Left cardiac atrium (tissue), 4 donors: ENCODE data around the gene PGPEP1. TPM values are rescaled to one million over a fixed set of nuclear protein-coding genes. Genes with fewer than 3 reads are reported as not detected.
"Not testable (repeated sequence)": the region's sequence is repeated elsewhere in the genome, so short reads cannot be mapped to it uniquely, and the experiment has no call there.

Experiments
- ATAC-seq, 2 donors: fragments of 200-7000 bp; cut with Tn5 transposase; one replicate each; pipeline ENCODE4 v1.9.1; 2020; ENCODE audit warnings: mild to moderate bottlenecking in 2 of 2, moderate library complexity in 2 of 2
- DNase-seq: peaks from one replicate; pipeline ENCODE4 v3.0.0-alpha.2; 2020
- intact Hi-C, 2 donors: fragments of 100-400 bp; cut with DNase I; formaldehyde crosslinking; loops; one replicate each; pipeline versions ENCODE4 v1.14.1 to v1.15.1; 2022 to 2023
- total RNA-seq, 2 donors: library from RNA; stranded (reverse); fragmentation: NEBNext Ultra II Directional; extraction: Animal tissue kit (Norgen Biotek cat#: 25700); gene quantifications; one replicate each; pipeline ENCODE4 v1.2.1, GENCODE V29; 2021
- donor health status: DM: no; HTN: yes; CAD: no.
- donor health status: DM: no; HTN: yes; CAD: no; lungs with severe emphysema.
- donor health status: DM: yes; HTN: yes; CAD: no.
- donor health status: Dilated cardiomyopathy.

Gene PGPEP1
- total RNA-seq, 2 donors from 2014 or later = 27.5 to 34.7 TPM

- DNase-seq, ATAC-seq, intact Hi-C loops: not testable (repeated sequence)
These were observed 43.2 kb downstream of the PGPEP1 start for GRCh38 chr19:18383622-18384021.

- intact Hi-C loops = no loop called here
- ATAC-seq (no peak), DNase-seq (no peak)
These were observed 44.4 kb downstream of the PGPEP1 start for GRCh38 chr19:18384775-18385174.

GRCh38 chr19:18385359-18385674 is 44.9 kb downstream of the PGPEP1 start:
- no peak for DNase-seq
- no peak for ATAC-seq
- intact Hi-C loops = no loop called here

- DNase-seq = peak; percentile 56
- intact Hi-C loops = no loop called here
- peak in 1 of 2 donors; percentile 35 for ATAC-seq
These were observed 45.5 kb downstream of the PGPEP1 start, which contains the start of gene GDF15 for GRCh38 chr19:18385675-18386542. Gene GDF15 (plus strand): TSS chr19:18386158. CDS start chr19:18386190, 32 bp downstream.

GRCh38 chr19:18386543-18387271 is 46.3 kb downstream of the PGPEP1 start:
- DNase-seq = no peak
- ATAC-seq = no peak
- intact Hi-C loops = no loop called here

DNA sequence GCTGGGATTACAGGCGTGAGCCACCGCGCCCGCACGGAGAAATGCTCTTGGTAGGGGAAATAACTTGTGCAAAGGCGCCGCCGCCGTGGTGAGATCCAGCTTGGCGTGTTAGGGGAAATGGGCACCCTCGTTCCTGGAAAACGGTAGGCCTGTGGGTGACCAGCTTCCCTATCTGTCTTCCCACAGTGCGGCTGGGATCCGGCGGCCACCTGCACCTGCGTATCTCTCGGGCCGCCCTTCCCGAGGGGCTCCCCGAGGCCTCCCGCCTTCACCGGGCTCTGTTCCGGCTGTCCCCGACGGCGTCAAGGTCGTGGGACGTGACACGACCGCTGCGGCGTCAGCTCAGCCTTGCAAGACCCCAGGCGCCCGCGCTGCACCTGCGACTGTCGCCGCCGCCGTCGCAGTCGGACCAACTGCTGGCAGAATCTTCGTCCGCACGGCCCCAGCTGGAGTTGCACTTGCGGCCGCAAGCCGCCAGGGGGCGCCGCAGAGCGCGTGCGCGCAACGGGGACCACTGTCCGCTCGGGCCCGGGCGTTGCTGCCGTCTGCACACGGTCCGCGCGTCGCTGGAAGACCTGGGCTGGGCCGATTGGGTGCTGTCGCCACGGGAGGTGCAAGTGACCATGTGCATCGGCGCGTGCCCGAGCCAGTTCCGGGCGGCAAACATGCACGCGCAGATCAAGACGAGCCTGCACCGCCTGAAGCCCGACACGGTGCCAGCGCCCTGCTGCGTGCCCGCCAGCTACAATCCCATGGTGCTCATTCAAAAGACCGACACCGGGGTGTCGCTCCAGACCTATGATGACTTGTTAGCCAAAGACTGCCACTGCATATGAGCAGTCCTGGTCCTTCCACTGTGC is 47.9 kb downstream of the PGPEP1 start:
- DNase-seq = peak; percentile 82
- intact Hi-C loops = no loop called here

DNA sequence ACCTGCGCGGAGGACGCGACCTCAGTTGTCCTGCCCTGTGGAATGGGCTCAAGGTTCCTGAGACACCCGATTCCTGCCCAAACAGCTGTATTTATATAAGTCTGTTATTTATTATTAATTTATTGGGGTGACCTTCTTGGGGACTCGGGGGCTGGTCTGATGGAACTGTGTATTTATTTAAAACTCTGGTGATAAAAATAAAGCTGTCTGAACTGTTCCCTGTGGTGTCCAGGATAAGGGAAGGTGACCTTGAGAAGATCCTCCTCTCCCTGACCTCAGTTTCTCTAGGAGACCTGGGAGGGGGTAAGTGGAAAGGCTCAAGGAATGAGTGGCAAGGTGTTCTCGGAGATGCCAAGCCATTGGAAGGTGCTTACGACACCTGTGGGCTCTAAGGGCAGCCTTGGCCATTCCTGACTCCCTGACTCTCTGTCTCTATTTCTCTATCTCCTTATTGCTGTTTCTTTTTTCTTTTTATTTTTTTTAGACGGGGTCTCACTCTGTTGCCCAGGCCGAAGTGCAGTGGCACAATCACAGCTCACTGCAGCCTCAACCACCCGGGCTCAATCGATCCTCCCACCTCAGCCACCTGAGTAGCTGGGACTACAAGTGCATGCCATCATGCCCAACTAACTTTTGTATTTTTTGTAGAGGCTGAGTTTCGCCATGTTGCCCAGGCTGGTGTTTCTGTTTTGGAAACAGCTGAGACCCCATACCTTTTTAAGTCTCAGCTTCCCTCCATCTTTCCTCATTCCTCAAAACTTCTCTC is 48.7 kb downstream of the PGPEP1 start:
- no peak for DNase-seq
- no peak for ATAC-seq
- intact Hi-C loops = no loop called here

More for the DNA sequence above, 47.9 kb downstream of the PGPEP1 start:
- peak; percentile 85 to 92 for ATAC-seq

DNA sequence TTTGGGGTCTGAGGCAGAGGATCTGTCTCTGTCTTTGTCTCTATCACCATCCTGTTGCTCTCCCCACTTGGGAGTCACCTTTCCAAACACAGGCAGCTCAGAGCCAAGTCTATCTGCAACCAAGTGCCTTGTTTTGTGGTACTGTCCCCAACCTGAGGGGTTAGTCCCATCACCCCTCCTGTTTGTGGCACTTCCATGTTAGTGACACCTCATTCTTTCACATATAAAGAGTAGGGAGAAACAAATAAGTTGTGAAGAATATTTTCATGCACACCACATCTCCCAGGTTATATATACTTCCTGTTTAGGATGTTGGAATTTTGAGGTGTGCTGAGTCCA is 49.3 kb downstream of the PGPEP1 start:
- no peak for ATAC-seq
- intact Hi-C loops = loop anchor here (5.0 to 10.0 kb wide), 2 partner anchors 37 to 115 kb away; partner anchors contain the start of gene IQCN (in 1 of the 2)
- no peak for DNase-seq

DNA sequence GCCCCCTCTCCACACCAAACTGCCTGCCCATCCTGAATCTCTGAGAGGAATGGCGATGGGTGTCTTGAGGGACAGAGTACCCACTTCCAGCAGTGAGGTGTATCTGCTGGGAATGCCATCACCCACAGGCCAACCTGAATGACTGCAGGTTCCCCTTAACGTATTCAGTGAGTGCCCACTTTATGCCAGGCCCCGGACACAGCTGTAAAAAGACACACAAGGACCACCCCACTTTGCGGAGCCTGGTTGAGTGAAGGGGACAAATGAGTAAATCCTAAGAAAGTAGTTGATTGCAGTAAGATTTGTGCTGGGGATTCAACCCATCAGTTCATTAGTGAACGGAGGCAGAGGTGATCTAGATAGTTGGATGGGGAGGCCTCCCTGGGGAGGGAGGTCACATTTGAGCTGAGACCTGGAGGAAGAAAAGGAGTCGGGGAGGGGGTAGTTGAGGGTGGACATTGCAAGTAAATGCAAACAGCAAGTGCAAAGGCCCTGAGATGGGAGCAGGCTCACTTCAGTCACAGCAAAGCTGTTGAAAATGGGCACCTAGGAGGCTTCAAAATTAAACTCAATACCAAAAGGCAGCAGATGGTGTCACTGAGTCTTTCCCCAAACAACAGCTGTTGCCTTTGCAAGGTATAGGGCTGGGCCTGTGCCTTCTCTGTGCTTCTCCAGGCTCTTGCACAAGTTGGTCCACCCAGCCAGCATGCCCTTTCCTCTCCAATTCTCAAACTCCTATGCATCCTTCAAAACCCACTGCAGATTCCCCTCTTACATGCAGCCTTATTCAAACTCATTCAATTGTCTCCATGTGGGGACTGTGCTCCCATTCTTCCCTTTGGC is 49.9 kb downstream of the PGPEP1 start:
- DNase-seq (no peak), ATAC-seq (no peak)
- intact Hi-C loops = loop anchor here (5.0 to 10.0 kb wide), 2 partner anchors 38 to 115 kb away; partner anchors contain the start of gene IQCN (in 1 of the 2)

GRCh38 chr19:18391509-18392075 is 51.2 kb downstream of the PGPEP1 start:
- DNase-seq = no peak
- intact Hi-C loops = loop anchor here (5.0 to 10.0 kb wide), 2 partner anchors 39 to 117 kb away; partner anchors contain the start of gene IQCN (in 1 of the 2)
- no peak for ATAC-seq

DNA sequence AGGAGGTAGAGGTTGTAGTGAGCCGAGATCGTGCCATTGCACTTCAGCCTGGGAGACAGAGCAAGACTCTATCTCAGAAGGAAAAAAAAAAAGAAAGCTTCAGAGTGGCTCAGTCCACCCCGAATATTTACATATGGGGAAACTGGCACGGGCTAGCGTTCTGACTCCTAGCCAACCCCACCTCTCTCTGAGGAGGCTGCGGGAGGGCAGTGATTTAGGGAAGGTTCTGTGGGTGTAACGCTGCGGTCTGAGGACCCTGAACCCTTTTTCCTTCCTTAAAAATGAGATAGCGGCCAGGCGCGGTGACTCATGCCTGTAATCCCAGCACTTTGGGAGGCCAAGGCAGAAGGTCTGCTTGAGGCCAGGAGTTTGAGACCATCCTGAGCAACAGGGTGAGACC is 52.0 kb downstream of the PGPEP1 start:
- ATAC-seq (peak in 1 of 2 donors; percentile 46), DNase-seq (peak; percentile 60)
- intact Hi-C loops = loop anchor here (5.0 to 10.0 kb wide), 2 partner anchors 40 to 118 kb away; partner anchors contain the start of gene IQCN (in 1 of the 2)

GRCh38 chr19:18392926-18393325 is 52.5 kb downstream of the PGPEP1 start:
- intact Hi-C loops = loop anchor here (5.0 to 10.0 kb wide), 2 partner anchors 41 to 118 kb away; partner anchors contain the start of gene IQCN (in 1 of the 2)
- ATAC-seq = no peak
- DNase-seq = no peak

DNA sequence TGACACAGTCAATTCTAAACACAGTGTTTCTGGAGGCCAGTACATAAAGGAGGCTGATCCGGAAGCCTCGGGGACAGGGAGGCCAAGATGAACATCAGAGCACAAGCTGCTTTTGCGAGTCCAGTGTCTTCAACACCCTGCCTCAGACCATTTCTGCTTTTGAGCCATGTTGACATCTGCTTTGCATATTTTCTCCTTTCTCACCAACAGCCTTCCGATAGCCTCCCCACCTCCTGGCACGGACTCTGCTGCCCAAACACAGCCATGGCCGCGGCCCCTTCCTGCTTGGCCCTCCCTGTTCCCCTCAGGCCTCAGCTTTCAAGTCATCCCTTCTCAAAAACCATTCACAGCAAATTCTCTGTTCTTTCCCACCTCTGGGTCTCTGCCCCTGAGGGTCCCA is 53.4 kb downstream of the PGPEP1 start:
- DNase-seq (peak; percentile 56), ATAC-seq (peak; percentile 17 to 18)
- intact Hi-C loops = loop anchor here (5.0 to 10.0 kb wide), 2 partner anchors 42 to 119 kb away; partner anchors contain the start of gene IQCN (in 1 of the 2)

DNA sequence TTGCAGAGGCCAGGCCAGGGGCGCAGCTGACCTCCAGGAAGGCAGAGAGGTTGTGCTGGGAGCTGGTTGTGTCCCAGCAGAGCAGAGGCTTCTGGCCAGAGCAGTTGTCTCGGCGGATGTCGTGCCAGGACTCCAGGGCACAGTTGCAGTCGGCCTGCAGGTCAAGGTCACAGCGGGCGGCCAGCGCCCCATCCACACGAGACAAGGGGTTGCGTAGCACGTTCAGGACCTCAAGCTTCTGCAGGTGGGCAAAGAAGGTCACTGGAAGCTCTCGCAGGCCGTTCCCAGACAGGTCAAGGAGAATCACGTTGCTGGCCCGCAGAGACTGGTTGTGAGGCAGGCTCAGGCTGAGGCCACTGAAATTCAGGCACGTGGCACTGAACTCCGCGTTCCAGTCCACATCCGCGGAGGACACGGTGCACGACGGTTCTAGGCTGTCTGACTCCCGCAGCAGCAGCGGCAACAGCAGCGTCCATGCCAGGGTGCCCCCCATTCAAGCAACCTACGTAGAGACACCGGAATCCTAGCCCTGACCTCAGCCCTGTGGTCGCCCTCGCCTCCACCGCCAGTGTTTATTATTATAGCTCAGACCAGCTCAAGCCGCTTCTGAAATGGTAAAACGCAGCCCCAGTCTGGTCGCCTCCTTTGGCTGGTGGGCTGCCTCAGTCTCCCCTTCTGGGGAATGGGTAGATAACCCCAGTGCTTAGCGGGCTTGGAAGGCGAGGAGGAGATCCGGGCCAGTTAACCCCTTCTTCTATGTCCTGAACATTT is 56.3 kb downstream of the PGPEP1 start:
- ATAC-seq = no peak
- intact Hi-C loops = loop anchor here in 1 of 2 donors (10.0 kb wide), 1 partner anchor 122 kb away; the partner anchor contains the start of gene IQCN

DNA sequence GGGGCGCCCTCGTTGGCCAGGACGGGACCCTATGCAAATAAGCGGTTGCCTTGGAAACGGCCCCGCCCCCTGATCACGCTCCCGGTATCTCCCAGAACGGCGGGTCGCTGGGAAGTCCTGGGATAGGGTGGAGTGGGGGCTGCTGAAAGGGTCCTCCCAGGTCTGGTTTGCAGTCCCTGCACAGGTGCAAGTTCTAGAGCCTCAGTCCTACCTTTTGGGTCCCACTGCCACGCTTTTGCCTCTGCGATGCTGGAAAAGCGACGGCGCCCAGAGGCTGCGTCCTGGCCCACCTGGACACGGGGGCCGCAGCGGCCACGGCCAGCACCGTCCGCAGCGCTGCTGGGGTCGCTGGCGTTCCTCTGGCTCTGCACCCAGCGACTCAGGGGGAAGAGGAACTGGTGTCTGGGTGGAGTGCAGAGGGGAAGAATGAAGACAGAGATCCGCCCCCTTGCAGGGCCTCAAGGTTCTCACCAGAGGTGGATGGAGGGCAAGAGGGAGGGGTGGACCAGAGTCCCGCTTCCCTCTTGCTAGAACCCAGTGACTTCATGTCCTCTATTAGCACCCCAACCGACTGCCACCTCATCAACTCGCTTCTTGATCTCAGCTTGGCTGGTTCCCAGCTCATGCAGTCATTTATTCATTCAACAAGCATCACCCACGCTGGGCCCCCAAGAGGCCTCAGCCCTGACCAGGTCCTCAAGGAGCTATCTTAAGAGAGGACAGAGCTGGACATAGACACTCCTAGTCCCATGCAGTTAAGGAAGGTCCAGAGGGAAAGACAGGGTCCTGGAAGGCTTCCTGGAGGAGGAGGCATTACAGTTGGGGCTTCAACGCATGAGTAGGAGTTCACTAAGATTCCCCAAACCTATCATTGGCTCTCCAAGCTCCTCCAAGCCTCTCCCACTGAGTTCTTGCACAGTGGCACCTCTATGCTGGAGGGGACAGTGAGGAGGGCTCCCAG is 57.1 kb downstream of the PGPEP1 start, which contains the start of gene LRRC25:
TSS of gene LRRC25 (minus strand) at position 381 of the 961 bp plus-strand sequence. CDS start 659 bp downstream, outside the sequence.
- DNase-seq = peak; percentile 60
- ATAC-seq = peak; percentile 60 to 73
- intact Hi-C loops = loop anchor here in 1 of 2 donors (10.0 kb wide), 1 partner anchor 123 kb away; the partner anchor contains the start of gene IQCN

More for the DNA sequence above, 56.3 kb downstream of the PGPEP1 start:
- no peak for DNase-seq
